ENCODE data around the gene YIPF2.
"Not testable (repeated sequence)": the region's sequence is repeated elsewhere in the genome, so short reads cannot be mapped to it uniquely, and the experiment has no call there.

The YIPF2 gene

GRCh38 chr19:10928563-10929401 lies at the start of gene YIPF2, which contains the start of gene TIMM29:
Gene YIPF2, minus strand, starts transcription at chr19:10928639. Its CDS starts 229 bp downstream, at chr19:10928410.
Gene TIMM29, plus strand, starts transcription at chr19:10928811. Its CDS starts 12 bp downstream, at chr19:10928823.
- peak; percentile 98 for DNase-seq

- no peak for DNase-seq
These were observed 49.3 kb upstream of the YIPF2 start for GRCh38 chr19:10977742-10978092.

- no peak for DNase-seq
These were observed 47.9 kb upstream of the YIPF2 start for GRCh38 chr19:10976131-10976892.

GRCh38 chr19:10975374-10976130 lies 47.1 kb upstream of the YIPF2 start:
- peak; percentile 85 for DNase-seq

GRCh38 chr19:10971107-10971726 lies 42.8 kb upstream of the YIPF2 start:
- no peak for DNase-seq

GRCh38 chr19:10968527-10969135 lies 40.2 kb upstream of the YIPF2 start:
- no peak for DNase-seq

- no peak for DNase-seq
These were observed 38.4 kb upstream of the YIPF2 start for GRCh38 chr19:10966809-10967208.

- DNase-seq = no peak
These were observed 37.0 kb upstream of the YIPF2 start for GRCh38 chr19:10965398-10965797.

GRCh38 chr19:10964903-10965302 lies 36.5 kb upstream of the YIPF2 start:
- DNase-seq = no peak

- DNase-seq = no peak
These were observed 35.4 kb upstream of the YIPF2 start for GRCh38 chr19:10963865-10964264.

GRCh38 chr19:10962863-10963262 lies 34.4 kb upstream of the YIPF2 start:
- no peak for DNase-seq

GRCh38 chr19:10961073-10961860 lies 32.8 kb upstream of the YIPF2 start:
- no peak for DNase-seq

- peak; percentile 98 for DNase-seq
These were observed 32.1 kb upstream of the YIPF2 start, which contains the start of gene SMARCA4 for GRCh38 chr19:10960314-10961072. Gene SMARCA4, plus strand, starts transcription at chr19:10961030. Its CDS starts 23,122 bp downstream, at chr19:10984152.

- not testable (repeated sequence) for DNase-seq
These were observed 31.0 kb upstream of the YIPF2 start for GRCh38 chr19:10959277-10959968.

- no peak for DNase-seq
These were observed 24.4 kb upstream of the YIPF2 start for GRCh38 chr19:10952809-10953208.

- no peak for DNase-seq
These were observed 18.7 kb upstream of the YIPF2 start for GRCh38 chr19:10946958-10947657.

GRCh38 chr19:10945264-10945663 lies 16.8 kb upstream of the YIPF2 start:
- DNase-seq = no peak

GRCh38 chr19:10943412-10943811 lies 15.0 kb upstream of the YIPF2 start:
- DNase-seq = not testable (repeated sequence)

GRCh38 chr19:10941649-10942048 lies 13.2 kb upstream of the YIPF2 start:
- not testable (repeated sequence) for DNase-seq
